Progenitor cell of endocrine pancreas (in vitro differentiated cells): ENCODE measurements around the gene SGK1. TPM values are rescaled to one million over a fixed set of nuclear protein-coding genes. Genes with fewer than 3 reads are reported as not detected.
"Not testable (repeated sequence)": the region's sequence is repeated elsewhere in the genome, so short reads cannot be mapped to it uniquely, and the experiment has no call there.

ENCODE experiments used
- DNase-seq: peaks from one replicate; pipeline ENCODE4 v3.0.0; 2021; ENCODE audit warnings: low spot score; ENCODE audit not compliant: unreplicated experiment
- H3K27ac Mint-ChIP-seq: 2 replicates; pipeline ENCODE4 v1.8.0; 2021; ENCODE audit warnings: mild to moderate bottlenecking, moderate library complexity, mixed read lengths
- H3K27me3 Mint-ChIP-seq: 2 replicates; pipeline ENCODE4 v1.8.0; 2021; ENCODE audit warnings: mixed read lengths
- H3K36me3 Mint-ChIP-seq: 2 replicates; pipeline ENCODE4 v1.8.0; 2022; ENCODE audit warnings: mixed read lengths; ENCODE audit not compliant: insufficient read depth
- H3K4me1 Mint-ChIP-seq: 2 replicates; pipeline ENCODE4 v1.8.0; 2021; ENCODE audit warnings: low read depth, mixed read lengths
- H3K4me3 Mint-ChIP-seq: 2 replicates; pipeline ENCODE4 v1.8.0; 2021; ENCODE audit warnings: low read depth, mild to moderate bottlenecking, moderate library complexity, mixed read lengths
- H3K9me3 Mint-ChIP-seq: 2 replicates; pipeline ENCODE4 v1.8.0; 2021; ENCODE audit warnings: low read depth, mixed read lengths
- total RNA-seq: library from RNA; stranded (reverse); gene quantifications from 2 replicates; pipeline ENCODE4 v1.2.1, GENCODE V29; 2021
- TF ChIP-seq, protein P1 (sequence below): fragments of 200-600 bp; sonication (generic); IDR thresholded peaks from one replicate; pipeline ENCODE4 v1.5.0; 2021; ENCODE audit warnings: antibody characterized with exemption, mild to moderate bottlenecking; ENCODE audit not compliant: unreplicated experiment

The SGK1 gene
- total RNA-seq, 1 donor from 2014 or later = 13.9 TPM

- H3K4me1 Mint-ChIP-seq = peaks cover 8% of the 10 kb centered on the region
- DNase-seq = no peak
These were observed 78.7 kb downstream of the SGK1 start for GRCh38 chr6:134238960-134239795.

DNA sequence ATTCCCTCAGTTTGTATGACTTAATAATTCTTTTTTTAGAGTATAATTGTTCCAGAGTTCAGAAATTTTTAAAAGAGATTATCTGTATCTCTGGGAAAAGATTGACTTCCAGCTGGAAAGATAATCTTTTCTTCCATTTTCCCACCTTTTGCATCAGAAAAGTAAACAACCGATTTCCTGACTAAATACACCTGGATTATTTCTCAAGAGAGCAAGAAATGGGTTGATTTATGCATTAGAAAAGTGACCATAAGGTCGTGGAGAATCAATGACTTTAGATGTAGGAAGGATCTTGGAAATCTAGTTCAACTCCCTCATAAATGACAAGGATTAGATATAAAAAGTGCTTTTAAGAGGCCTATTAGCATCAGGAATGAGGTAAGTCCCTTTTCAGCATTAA is 79.9 kb downstream of the SGK1 start:
- no peaks in the 10 kb centered on the region for H3K27me3 Mint-ChIP-seq
- H3K27ac Mint-ChIP-seq = no peak overlapping the region
- DNase-seq = no peak
- H3K4me1 Mint-ChIP-seq = peaks cover 8% of the 10 kb centered on the region
- H3K36me3 Mint-ChIP-seq = no peaks in the 10 kb centered on the region
- TF ChIP-seq, protein P1, sequence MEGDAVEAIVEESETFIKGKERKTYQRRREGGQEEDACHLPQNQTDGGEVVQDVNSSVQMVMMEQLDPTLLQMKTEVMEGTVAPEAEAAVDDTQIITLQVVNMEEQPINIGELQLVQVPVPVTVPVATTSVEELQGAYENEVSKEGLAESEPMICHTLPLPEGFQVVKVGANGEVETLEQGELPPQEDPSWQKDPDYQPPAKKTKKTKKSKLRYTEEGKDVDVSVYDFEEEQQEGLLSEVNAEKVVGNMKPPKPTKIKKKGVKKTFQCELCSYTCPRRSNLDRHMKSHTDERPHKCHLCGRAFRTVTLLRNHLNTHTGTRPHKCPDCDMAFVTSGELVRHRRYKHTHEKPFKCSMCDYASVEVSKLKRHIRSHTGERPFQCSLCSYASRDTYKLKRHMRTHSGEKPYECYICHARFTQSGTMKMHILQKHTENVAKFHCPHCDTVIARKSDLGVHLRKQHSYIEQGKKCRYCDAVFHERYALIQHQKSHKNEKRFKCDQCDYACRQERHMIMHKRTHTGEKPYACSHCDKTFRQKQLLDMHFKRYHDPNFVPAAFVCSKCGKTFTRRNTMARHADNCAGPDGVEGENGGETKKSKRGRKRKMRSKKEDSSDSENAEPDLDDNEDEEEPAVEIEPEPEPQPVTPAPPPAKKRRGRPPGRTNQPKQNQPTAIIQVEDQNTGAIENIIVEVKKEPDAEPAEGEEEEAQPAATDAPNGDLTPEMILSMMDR = no peak
- H3K9me3 Mint-ChIP-seq = peaks cover 6% of the 10 kb centered on the region
- no peak overlapping the region for H3K4me3 Mint-ChIP-seq

More at GRCh38 chr6:134238960-134239795, 78.7 kb downstream of the SGK1 start:
- Mint-ChIP-seq H3K27ac (peak overlapping the region; percentile 42), H3K36me3 (no peaks in the 10 kb centered on the region), H3K27me3 (no peaks in the 10 kb centered on the region), H3K4me3 (no peak overlapping the region), H3K9me3 (peaks cover 6% of the 10 kb centered on the region)
- TF ChIP-seq, protein P1 = no peak

GRCh38 chr6:134235937-134236751 is 81.8 kb downstream of the SGK1 start:
- H3K27me3 Mint-ChIP-seq = no peaks in the 10 kb centered on the region
- TF ChIP-seq, protein P1 = no peak
- H3K4me1 Mint-ChIP-seq = peaks cover 8% of the 10 kb centered on the region
- H3K36me3 Mint-ChIP-seq = no peaks in the 10 kb centered on the region
- no peak for DNase-seq
- no peak overlapping the region for H3K27ac Mint-ChIP-seq
- H3K4me3 Mint-ChIP-seq = no peak overlapping the region
- peaks cover 3% of the 10 kb centered on the region for H3K9me3 Mint-ChIP-seq

DNA sequence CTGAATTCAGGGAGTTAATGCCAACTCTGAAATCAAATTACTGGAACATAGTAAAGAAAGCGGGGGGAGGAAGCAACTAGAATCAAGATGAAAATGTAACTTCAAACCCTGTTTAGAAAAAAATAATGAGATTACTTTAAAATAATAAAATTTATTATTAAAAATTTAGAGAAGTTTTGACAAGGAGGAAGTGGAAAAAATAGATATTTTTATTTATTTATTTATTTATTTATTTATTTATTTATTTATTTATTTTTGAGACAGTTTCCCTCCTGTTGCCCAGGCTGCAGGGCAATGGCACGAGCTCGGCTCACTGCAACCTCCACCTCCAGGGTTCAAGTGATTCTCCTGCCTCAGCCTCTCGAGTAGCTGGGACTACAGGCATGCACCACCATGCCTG is 82.6 kb downstream of the SGK1 start:
- H3K36me3 Mint-ChIP-seq, DNase-seq, H3K9me3 Mint-ChIP-seq, H3K4me1 Mint-ChIP-seq, H3K4me3 Mint-ChIP-seq, H3K27ac Mint-ChIP-seq, H3K27me3 Mint-ChIP-seq: not testable (repeated sequence)

DNA sequence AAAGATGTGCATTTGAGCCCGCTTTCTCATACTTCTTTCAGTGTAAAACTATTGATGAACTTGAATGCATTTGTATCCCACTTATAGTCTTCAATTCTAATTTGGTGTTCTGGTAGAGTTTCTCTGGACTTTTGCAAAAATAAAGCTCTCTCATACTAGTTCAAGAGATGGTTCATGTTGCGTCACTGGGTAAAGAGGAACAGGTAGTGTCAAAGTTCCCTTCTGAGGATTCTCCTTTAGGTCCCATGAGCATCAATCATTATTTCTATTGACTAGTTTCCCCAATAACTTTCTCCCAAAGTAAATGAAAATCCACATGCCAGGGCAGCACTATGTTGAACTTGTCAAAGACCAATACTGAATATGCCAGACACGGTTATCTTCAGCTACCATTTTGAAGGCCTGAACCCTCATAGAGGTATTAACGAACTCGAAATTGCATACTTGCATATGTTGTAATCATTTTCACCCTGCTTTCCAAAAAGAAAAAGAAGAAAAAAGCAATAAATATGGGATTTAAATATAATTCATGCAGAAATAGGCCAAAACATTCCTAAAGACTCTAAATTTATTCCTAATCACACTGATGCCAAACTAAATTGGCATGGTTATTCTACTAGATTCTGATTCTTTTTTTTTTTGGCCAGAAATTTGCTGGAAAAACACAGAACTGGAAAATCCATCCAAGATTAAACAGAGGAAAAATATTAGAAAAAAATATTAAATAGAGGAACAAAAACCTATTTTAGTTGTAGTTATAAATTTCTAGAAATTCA is 84.5 kb downstream of the SGK1 start:
- no peak overlapping the region for H3K27ac Mint-ChIP-seq
- TF ChIP-seq, protein P1 = no peak

More for the DNA sequence above, 84.5 kb downstream of the SGK1 start:
- Mint-ChIP-seq H3K4me3 (no peak overlapping the region), H3K27me3 (no peaks in the 10 kb centered on the region), H3K9me3 (peaks cover 3% of the 10 kb centered on the region), H3K36me3 (no peaks in the 10 kb centered on the region), H3K4me1 (peaks cover 3% of the 10 kb centered on the region)
- no peak for DNase-seq
